ENCODE results near the gene SLC37A1.
A peak's percentile ranks its signal among the peaks of the same experiment; 100 is the strongest.

SLC37A1 gene

DNA sequence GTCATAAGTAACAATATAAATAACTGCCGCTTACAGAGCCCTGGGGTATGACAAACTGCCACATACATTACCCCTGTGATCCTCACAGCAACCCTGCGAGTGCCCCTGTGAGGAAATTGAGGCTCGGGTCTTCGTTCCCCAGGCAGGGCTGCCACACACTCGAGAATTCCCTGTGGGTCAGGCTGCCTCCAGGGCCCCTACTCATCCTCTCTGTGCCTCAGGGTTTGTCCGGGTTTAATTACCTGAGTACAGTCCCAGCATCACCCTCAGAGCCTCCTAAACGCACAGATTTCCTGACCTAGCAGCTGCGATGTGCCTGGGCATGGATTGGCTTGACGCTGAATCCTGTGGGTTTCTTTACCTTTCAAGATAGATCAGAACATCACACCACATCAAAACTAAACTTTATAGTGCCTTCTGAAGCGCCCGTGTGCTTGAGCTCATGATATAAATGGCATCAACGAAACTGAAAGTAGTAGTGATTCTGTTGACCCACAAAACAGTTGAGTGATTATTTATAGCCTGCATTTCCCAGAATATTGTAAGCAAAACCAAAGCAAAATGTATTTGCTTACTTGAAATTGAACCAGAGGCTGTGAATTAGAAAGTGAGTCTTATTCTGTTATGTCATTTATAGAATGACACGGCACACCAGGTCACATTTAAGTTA is 14.0 kb downstream of the SLC37A1 start:
- H3K4me1 ChIP-seq (ENCODE audit: insufficient read depth, low read length, poor library complexity, severe bottlenecking) = peaks cover 68% of the 10 kb centered on the region
- no peak overlapping the region for H2AFZ ChIP-seq (ENCODE audit: low read length)
- TF ChIP-seq EZH2phosphoT487 (IDR thresholded peaks at IDR 0.05; ENCODE audit: borderline replicate concordance) = no peak
- TF ChIP-seq, protein P1, sequence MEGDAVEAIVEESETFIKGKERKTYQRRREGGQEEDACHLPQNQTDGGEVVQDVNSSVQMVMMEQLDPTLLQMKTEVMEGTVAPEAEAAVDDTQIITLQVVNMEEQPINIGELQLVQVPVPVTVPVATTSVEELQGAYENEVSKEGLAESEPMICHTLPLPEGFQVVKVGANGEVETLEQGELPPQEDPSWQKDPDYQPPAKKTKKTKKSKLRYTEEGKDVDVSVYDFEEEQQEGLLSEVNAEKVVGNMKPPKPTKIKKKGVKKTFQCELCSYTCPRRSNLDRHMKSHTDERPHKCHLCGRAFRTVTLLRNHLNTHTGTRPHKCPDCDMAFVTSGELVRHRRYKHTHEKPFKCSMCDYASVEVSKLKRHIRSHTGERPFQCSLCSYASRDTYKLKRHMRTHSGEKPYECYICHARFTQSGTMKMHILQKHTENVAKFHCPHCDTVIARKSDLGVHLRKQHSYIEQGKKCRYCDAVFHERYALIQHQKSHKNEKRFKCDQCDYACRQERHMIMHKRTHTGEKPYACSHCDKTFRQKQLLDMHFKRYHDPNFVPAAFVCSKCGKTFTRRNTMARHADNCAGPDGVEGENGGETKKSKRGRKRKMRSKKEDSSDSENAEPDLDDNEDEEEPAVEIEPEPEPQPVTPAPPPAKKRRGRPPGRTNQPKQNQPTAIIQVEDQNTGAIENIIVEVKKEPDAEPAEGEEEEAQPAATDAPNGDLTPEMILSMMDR (conservative IDR thresholded peaks at IDR 0.05; ENCODE audit: low read length) = no peak
- H3K36me3 ChIP-seq (ENCODE audit: insufficient read depth, low read length) = peaks cover 77% of the 10 kb centered on the region; the same call in 1 of the 2 replicates
- H3K4me3 ChIP-seq (ENCODE audit: low read length, poor library complexity, severe bottlenecking) = peak overlapping the region; percentile 62
- 0 out of 2 replicates have a peak, but pooled peaks cover 4% of the 10 kb centered on the region for H3F3A ChIP-seq (ENCODE audit: low read depth)
- no peaks in the 10 kb centered on the region for H3K9me2 ChIP-seq (replicated peaks; ENCODE audit: low read depth, low read length)
- H3K4me2 ChIP-seq (ENCODE audit: low read depth, low read length, poor library complexity, severe bottlenecking) = peak overlapping the region; percentile 84
- H3K27me3 ChIP-seq (ENCODE audit: insufficient read depth, low read length, poor library complexity, severe bottlenecking) = no peaks in the 10 kb centered on the region
- H3K79me2 ChIP-seq (ENCODE audit: insufficient read depth, low read length) = peaks cover 96% of the 10 kb centered on the region
- peaks cover 53% of the 10 kb centered on the region for H4K20me1 ChIP-seq (ENCODE audit: insufficient read depth, low read length, poor library complexity, severe bottlenecking)
- H3K9ac ChIP-seq (ENCODE audit: low read depth, low read length, poor library complexity, severe bottlenecking) = peak overlapping the region; percentile 26
- H3K9me3 ChIP-seq (ENCODE audit: insufficient read depth, low read depth, low read length) = no peaks in the 10 kb centered on the region

DNA sequence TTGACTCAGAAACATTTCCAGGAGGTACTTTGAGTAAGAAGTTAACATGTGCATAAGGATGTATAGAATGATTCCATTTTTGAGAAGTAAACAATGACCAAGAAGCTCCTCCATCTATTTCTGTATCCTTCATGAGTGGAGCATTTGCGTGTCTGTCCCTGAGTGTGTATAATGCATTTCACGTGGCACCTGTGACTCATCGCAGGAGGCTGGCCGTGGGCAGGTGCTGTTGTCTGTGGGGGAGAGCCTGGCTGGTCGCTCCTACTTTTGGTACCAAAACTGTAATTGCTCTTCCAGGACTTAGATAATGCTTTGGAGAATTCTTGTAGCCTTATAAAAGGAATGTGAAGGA is 16.5 kb downstream of the SLC37A1 start:
- no peaks in the 10 kb centered on the region for H3K9me2 ChIP-seq (replicated peaks; ENCODE audit: low read depth, low read length)
- no peak overlapping the region for H2AFZ ChIP-seq (ENCODE audit: low read length)
- no peak overlapping the region for H3K9ac ChIP-seq (ENCODE audit: low read depth, low read length, poor library complexity, severe bottlenecking)
- peaks cover 94% of the 10 kb centered on the region for H3K79me2 ChIP-seq (ENCODE audit: insufficient read depth, low read length)
- H3K4me3 ChIP-seq (ENCODE audit: low read length, poor library complexity, severe bottlenecking) = no peak overlapping the region
- no peaks in the 10 kb centered on the region for H3K9me3 ChIP-seq (ENCODE audit: insufficient read depth, low read depth, low read length)
- H3K4me2 ChIP-seq (ENCODE audit: low read depth, low read length, poor library complexity, severe bottlenecking) = no peak overlapping the region
- peaks cover 43% of the 10 kb centered on the region for H3K4me1 ChIP-seq (ENCODE audit: insufficient read depth, low read length, poor library complexity, severe bottlenecking)
- 0 out of 2 replicates have a peak, but pooled peaks cover 4% of the 10 kb centered on the region for H3F3A ChIP-seq (ENCODE audit: low read depth)
- peaks cover 87% of the 10 kb centered on the region; the same call in 1 of the 2 replicates for H3K36me3 ChIP-seq (ENCODE audit: insufficient read depth, low read length)
- TF ChIP-seq, protein P1 (conservative IDR thresholded peaks at IDR 0.05; ENCODE audit: low read length) = no peak
- no peak for TF ChIP-seq EZH2phosphoT487 (IDR thresholded peaks at IDR 0.05; ENCODE audit: borderline replicate concordance)
- peaks cover 35% of the 10 kb centered on the region for H4K20me1 ChIP-seq (ENCODE audit: insufficient read depth, low read length, poor library complexity, severe bottlenecking)
- H3K27me3 ChIP-seq (ENCODE audit: insufficient read depth, low read length, poor library complexity, severe bottlenecking) = no peaks in the 10 kb centered on the region

DNA sequence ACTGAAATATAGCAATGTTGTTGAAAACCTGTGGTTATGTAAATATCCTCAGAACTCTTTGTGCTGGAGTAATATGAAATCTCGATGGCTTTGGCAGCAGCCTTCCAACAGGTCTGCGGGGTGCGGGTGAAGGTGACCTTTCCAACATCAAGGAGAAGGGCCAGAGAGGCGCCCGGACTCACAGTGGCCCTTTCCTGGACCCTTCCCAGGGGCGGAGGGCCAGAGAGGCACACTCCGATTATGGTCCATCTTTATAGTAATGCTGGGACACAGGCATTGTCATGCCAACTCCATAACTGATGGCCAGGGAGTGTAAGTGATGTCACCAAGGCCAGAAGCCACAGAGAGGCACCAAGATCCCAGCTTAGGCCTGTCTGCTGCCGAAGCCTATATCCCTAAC is 18.1 kb downstream of the SLC37A1 start:
- peaks cover 85% of the 10 kb centered on the region for H3K79me2 ChIP-seq (ENCODE audit: insufficient read depth, low read length)
- no peaks in the 10 kb centered on the region for H3K27me3 ChIP-seq (ENCODE audit: insufficient read depth, low read length, poor library complexity, severe bottlenecking)
- peaks cover 87% of the 10 kb centered on the region for H3K36me3 ChIP-seq (ENCODE audit: insufficient read depth, low read length)
- no peak for TF ChIP-seq EZH2phosphoT487 (IDR thresholded peaks at IDR 0.05; ENCODE audit: borderline replicate concordance)
- TF ChIP-seq, protein P1 (conservative IDR thresholded peaks at IDR 0.05; ENCODE audit: low read length) = no peak
- peaks cover 19% of the 10 kb centered on the region for H4K20me1 ChIP-seq (ENCODE audit: insufficient read depth, low read length, poor library complexity, severe bottlenecking)
- H2AFZ ChIP-seq (ENCODE audit: low read length) = no peak overlapping the region
- no peaks in the 10 kb centered on the region for H3K9me3 ChIP-seq (ENCODE audit: insufficient read depth, low read depth, low read length)
- no peaks in the 10 kb centered on the region for H3K9me2 ChIP-seq (replicated peaks; ENCODE audit: low read depth, low read length)
- H3F3A ChIP-seq (ENCODE audit: low read depth) = 0 out of 2 replicates have a peak, but pooled peaks cover 4% of the 10 kb centered on the region
- H3K9ac ChIP-seq (ENCODE audit: low read depth, low read length, poor library complexity, severe bottlenecking) = no peak overlapping the region
- H3K4me1 ChIP-seq (ENCODE audit: insufficient read depth, low read length, poor library complexity, severe bottlenecking) = peaks cover 34% of the 10 kb centered on the region
- H3K4me3 ChIP-seq (ENCODE audit: low read length, poor library complexity, severe bottlenecking) = no peak overlapping the region
- H3K4me2 ChIP-seq (ENCODE audit: low read depth, low read length, poor library complexity, severe bottlenecking) = no peak overlapping the region

Data from Loucy (cell line).